HG03342 (cell line): ENCODE data around the gene LRRC40.
"Not testable (repeated sequence)": the region's sequence is repeated elsewhere in the genome, so short reads cannot be mapped to it uniquely, and the experiment has no call there.

ENCODE experiments used
- ATAC-seq: cut with Tn5 transposase; IDR thresholded peaks from one replicate; pipeline ENCODE4 v1.9.1; 2021; ENCODE audit warnings: mild to moderate bottlenecking, moderate library complexity; ENCODE audit not compliant: unreplicated experiment

The LRRC40 gene

DNA sequence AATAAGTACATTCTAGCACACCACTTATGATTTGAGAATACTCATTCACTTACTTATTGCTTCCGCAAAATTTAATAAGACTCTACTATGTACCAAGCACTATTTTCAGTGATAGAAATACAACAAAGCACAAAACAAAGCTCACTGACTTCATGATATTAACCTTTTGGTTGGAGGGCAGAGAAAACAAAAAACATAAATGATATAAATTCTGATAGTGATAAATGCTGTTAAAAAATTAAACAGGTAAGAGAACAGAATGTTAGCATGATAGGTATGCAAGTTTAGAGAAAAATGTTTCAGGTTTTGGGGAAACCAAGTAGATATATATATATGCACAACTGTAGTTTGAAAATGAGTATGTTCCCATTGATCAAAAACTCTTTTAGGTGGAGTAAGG, 1.2 kb downstream of the LRRC40 start:
- no peak for ATAC-seq

- peak; percentile 25 for ATAC-seq
These were observed 3.1 kb downstream of the LRRC40 start for GRCh38 chr1:70202173-70202758.

- ATAC-seq = no peak
These were observed 5.3 kb downstream of the LRRC40 start for GRCh38 chr1:70200065-70200464.

GRCh38 chr1:70196333-70196732, 9.0 kb downstream of the LRRC40 start:
- ATAC-seq = no peak

DNA sequence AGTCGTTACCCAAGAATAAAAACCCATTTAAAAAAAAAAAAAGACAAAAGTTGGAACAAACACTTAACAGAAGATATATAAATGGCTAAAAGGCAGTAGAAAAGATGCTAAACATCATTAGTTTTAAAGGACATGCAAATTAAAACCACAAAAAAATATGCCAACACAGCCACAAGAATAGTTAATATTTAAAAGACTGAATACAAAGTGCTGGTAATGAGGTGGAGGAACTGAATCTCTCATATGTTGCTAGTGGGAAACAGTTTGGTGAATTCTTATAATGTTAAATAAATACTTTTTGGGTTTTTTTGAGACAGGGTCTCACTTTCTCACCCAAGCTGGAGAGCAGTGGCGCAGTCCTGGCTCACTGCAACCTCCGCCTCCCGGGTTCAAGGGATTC, 10.0 kb downstream of the LRRC40 start:
- peak; percentile 91 for ATAC-seq

- no peak for ATAC-seq
These were observed 10.8 kb downstream of the LRRC40 start for GRCh38 chr1:70194601-70195000.

- not testable (repeated sequence) for ATAC-seq
These were observed 12.9 kb downstream of the LRRC40 start for GRCh38 chr1:70192446-70192845.

DNA sequence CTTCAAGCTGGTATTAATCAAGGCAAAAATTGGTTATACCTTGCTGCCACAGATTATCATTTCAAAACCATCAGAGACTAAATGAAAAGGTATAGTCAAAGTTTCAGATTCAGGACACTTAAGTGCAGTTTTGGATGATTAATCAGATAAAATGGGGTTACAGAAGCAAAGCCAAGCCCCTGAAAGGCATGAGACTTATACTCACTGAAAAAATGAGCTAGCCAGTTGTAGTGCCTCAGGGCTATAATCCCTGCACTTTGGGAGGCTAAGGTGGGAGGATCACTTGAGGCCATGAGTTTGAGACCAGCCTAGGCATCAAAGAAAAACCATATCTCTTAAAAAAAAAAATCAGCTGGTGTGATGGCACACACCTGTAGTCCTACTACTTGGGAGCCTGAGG, 15.2 kb downstream of the LRRC40 start:
- no peak for ATAC-seq

GRCh38 chr1:70188522-70188921, 16.9 kb downstream of the LRRC40 start:
- ATAC-seq = no peak

- ATAC-seq = not testable (repeated sequence)
These were observed 20.2 kb downstream of the LRRC40 start for GRCh38 chr1:70185181-70185580.

DNA sequence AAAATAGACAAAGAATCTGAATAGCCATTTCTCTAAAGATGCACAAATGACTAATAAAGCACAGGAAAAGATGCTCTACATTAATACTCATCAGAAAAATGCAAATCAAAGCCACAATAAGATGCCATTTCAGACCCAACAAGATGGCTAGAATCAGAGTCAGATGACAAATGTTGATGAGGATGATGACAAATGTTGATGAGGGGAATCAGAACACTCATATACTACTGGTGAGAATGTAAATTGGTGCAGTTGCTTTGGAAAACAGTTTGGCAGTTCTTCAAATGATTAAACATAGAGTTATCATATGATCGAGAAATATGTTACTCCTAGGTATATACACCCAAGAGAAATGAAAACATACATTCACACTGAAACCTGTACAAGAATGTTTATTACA, 33.9 kb downstream of the LRRC40 start:
- no peak for ATAC-seq

- no peak for ATAC-seq
These were observed 36.1 kb downstream of the LRRC40 start for GRCh38 chr1:70169018-70169839.

- ATAC-seq = no peak
These were observed 37.1 kb downstream of the LRRC40 start for GRCh38 chr1:70168283-70168682.

GRCh38 chr1:70164350-70164749, 41.0 kb downstream of the LRRC40 start:
- no peak for ATAC-seq

GRCh38 chr1:70156529-70157120, 48.8 kb downstream of the LRRC40 start:
- no peak for ATAC-seq

DNA sequence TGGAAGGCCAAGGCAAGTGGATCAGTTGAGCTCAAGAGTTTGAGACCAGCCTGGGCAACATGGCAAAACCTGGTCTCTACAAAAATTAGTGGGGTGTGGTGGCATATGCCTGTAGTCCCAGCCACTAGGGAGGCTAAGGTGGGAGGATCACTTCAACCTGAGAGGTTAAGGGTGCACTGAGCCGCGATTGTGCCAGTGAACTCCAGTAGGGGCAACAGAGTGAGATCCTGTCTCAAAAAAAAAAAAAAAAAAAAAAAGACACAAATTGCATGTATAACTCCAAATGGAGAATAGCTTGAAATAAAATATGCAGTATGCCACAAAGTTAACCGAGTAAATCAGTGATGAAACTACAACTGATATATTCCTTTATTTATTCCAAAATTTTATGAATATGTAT, 51.6 kb downstream of the LRRC40 start:
- ATAC-seq = no peak

DNA sequence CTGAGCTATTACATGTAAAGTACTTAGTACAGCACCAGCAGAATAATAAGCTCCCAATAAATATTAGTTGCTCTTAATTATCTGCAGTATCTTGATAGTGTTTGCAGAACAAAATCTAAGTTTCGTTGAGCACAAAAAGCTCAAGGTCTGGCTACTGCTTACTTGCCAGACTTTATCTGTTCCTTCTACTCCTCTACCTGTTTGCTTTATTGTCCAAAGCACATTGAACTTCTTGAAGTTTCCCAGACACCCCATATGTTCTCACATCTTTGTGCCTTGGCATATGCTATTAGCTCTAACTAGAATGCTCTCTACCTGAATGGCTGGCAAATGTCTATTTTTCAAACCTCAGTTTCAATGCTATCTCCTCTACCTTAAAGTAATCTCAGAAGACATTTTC, 54.9 kb downstream of the LRRC40 start:
- ATAC-seq = no peak

- no peak for ATAC-seq
These were observed 58.9 kb downstream of the LRRC40 start for GRCh38 chr1:70146488-70146887.

- ATAC-seq = no peak
These were observed 62.2 kb downstream of the LRRC40 start for GRCh38 chr1:70143048-70143659.

GRCh38 chr1:70142075-70142474, 63.3 kb downstream of the LRRC40 start:
- no peak for ATAC-seq

DNA sequence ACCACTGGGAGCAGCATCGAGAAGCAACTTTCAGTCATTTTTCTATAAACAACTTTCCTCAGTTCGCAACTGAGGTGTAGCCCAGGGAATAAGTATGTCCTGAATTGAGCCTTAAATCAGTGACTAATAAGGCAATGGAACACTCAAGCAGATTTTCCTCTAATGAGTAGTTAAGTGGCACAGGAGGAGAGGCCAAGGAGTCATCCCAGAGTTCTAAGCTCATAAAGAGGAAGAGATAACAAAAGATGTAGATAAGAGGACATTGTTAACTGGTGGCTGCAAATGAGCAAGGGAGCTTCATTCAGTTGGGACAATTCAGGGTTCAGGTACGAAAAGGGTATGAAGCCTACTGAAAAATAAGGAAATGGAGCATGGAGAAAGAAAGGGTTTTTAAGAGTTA, 64.5 kb downstream of the LRRC40 start:
- no peak for ATAC-seq

DNA sequence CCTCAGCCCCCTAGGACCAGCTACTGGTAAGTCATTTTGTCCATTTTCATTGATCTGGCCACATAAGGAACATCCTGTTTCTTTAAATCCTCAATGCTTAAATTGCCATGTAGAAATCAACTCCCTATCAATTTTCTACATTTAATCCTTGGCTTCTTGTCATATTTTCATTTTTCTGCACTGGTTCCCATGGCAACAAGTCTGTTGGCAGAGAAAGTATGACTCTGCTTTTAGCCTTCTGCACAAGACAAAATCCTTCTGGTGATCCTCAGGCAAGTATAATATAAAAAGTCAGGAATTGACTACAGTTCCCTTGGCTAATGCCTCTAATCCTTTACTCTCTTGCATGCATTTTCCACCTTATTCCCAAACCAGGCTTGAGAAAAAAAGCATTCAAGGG, 65.0 kb downstream of the LRRC40 start:
- no peak for ATAC-seq
